ENCODE data around the gene IL23R.

GRCh38 chr1:67144696-67145095 is 21.6 kb upstream of the IL23R start:
- no peak for TF ChIP-seq POLR2AphosphoS5 (IDR thresholded peaks at IDR 0.05; ENCODE audit: borderline replicate concordance, low read depth, low read length)
- no peak for TF ChIP-seq EZH2 (IDR thresholded peaks at IDR 0.05)
- no peak for TF ChIP-seq FOXP2 (optimal IDR thresholded peaks at IDR 0.05; ENCODE audit: control extremely low read depth, extremely low read length, insufficient read depth)
